Measurements from ENCODE around the gene MYD88. TPM values are rescaled to one million over a fixed set of nuclear protein-coding genes. Genes with fewer than 3 reads are reported as not detected.

MYD88 gene
- total RNA-seq, 1 donor from 2014 or later = 74.7 TPM

Other genes starting within 250 kb of the MYD88 start
- gene VILL, start 147.9 kb upstream of the MYD88 start, total RNA-seq = 18.4 and 21.1 TPM in 2 replicates
- gene PLCD1, start 109.0 kb upstream of the MYD88 start, total RNA-seq = 16.6 and 18.5 TPM in 2 replicates
- 1.0 and 3.9 TPM in 2 replicates for gene DLEC1, start 99.5 kb upstream of the MYD88 start, total RNA-seq
- gene ACAA1, start 1.5 kb upstream of the MYD88 start, total RNA-seq = 78.4 and 85.8 TPM in 2 replicates
- 50.7 and 51.8 TPM in 2 replicates for gene OXSR1, start 26.9 kb downstream of the MYD88 start, total RNA-seq
- gene SLC22A13, start 127.2 kb downstream of the MYD88 start, total RNA-seq = 0.71 and 0.78 TPM in 2 replicates
- not detected in 2 replicates for gene SLC22A14, start 143.6 kb downstream of the MYD88 start, total RNA-seq
- 3.5 and 5.0 TPM in 2 replicates for gene XYLB, start 208.1 kb downstream of the MYD88 start, total RNA-seq

Data from T-helper 1 cell treated with Interleukin-12 subunit alpha and Interleukin-12 subunit beta and Interleukin-4 antibody, amounts not matched to agents 30 ng/mL and 1 ng/mL, for 36 hours (primary cell).